GM21526 (cell line): Measurements from ENCODE around the gene CMTM7.
A peak's percentile ranks its signal among the peaks of the same experiment; 100 is the strongest.

ENCODE experiments used
- ATAC-seq: cut with Tn5 transposase; IDR thresholded peaks from one replicate; pipeline ENCODE4 v1.9.1; 2021; ENCODE audit warnings: moderate library complexity; ENCODE audit not compliant: unreplicated experiment, low FRiP score

CMTM7 gene

DNA sequence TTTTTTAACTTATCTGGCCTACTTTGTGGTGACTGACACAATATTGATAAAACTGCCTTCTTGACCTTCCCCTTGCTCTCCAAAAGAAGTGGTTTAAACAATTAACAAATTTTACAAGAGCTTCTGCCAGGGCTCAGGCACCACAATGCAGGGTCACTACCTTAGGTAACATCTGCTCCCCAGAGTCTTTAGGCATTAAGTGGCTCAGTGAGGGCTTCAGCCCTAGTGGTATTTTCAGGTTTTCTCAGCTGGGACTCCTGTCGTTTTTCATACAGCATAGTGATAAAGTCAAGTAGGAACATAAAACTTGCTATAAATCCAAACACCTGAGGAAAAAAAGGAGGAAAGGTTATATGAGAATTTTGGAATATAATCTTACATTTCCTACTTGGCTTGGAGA is 92.1 kb downstream of the CMTM7 start:
- ATAC-seq: no peak

DNA sequence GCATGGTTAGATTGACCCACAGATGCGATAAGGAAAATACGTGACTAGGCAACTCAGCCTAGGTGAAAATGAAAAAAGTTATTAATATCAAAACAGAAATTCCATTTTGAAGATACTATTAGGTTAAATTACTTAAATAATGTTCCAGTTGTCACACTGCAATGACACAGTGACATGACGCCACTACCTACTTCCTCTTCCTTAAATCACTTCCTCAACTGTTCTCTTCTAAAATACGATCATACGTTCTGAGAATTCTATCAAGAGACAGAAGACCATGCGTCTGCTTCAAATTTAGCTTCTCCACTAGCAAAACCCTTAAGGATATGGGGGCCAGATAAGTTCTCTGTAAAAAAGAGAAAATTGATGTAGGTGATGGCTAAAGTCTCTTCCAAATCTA is 92.8 kb downstream of the CMTM7 start:
- no peak for ATAC-seq

DNA sequence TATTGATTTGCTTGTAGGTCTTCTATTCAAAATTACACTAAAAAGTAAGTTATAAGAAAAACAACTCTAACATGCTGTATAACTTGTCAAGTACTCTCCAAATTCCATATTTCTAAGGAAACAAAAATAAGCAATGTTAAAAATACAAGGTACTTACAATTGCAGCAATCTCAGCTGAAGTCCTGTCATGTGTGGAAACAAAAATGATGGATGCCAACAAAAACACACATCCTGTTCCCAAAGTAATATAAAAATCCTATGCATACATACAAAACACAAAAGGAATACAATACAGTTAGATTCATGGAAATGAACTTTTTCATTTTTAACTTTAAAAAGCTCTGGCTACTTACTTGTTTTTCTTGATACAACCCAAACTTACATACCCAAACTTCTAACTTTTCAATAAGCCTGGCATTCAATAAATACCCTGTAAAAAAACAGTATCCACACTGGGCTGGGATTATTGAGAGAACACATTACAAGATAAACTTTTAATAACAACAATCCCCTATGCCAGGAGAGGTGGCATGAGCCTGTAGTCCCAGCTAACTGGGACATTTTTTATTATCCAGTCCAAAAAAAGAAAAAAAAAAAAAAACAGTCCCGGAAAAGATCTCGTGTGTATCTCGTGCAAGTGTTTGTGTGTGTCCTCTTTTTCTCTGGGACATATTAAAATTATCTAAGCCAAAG is 96.3 kb downstream of the CMTM7 start:
- no peak for ATAC-seq

DNA sequence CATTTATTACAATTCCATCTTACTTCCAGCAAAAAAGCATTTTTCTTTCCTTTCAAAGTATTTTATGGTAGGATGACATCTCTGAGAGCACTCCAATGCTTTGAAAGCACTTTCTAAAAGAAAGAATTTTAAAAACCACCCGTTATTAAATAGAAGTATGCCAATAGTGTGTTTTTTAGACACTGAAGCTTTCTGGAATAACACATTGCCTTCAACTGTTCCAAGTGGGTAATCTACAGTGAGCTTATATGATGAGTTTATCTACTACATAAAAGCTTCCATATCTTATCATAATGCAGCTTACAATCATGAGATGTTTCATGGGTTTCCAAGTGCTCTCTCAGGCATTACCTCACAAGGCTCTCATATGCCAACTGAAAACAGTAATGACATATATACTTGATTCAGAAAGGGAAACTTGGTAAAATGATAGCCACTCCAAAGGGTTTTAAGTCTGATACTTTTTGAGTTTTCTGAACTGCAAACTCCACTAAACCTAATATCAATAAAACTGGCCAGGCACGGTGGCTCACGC is 96.9 kb downstream of the CMTM7 start:
- ATAC-seq: no peak

GRCh38 chr3:32492684-32493436 is 101.2 kb downstream of the CMTM7 start:
- ATAC-seq: no peak

DNA sequence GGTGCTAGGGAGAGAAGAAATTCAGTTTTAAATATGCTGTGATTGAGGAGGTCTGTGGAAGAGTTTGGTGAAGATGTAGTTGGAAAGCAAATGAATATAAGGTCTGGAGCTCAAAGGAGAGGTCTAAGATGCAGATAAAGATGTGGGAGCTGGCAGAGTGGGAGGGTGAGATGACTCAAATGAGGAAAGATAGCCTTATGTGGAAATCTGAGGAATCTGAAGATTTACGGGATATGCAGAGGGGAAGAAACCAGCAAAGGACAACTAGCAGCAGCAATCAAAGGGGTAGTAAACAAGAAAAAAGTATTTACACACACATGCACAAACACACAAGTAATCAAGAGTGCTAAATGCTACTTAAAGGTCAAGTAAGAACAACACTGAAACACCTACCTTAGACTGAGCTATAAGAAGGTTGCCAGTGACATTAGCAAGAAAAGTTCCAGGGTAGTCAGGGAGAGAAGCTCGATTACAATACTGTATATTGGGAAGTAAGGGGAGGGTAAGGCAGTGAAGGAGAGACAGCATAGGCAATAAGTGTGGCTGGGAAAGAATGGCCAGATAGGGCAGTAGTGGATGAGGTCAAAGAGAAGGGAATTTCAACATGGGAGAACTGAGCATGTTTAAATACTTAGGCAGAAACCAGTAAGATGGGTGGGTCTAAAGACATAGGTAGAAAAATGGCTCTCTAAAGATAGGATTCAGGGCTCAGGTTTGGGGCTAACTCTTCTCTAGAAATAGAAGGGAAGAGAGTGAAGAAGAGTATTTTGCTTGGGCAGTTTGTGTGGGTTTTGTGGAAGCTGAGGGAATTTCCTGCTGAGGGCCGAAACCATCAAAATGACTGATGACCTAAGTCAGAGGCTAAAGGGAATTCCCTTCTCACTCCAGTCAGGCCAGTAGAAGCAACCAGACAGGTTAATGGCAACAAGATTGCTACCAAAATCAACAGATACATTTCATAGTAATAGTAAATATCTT is 102.1 kb downstream of the CMTM7 start:
- ATAC-seq: peak; percentile 50

- ATAC-seq: no peak
Observed at GRCh38 chr3:32495085-32495484, 103.4 kb downstream of the CMTM7 start.

DNA sequence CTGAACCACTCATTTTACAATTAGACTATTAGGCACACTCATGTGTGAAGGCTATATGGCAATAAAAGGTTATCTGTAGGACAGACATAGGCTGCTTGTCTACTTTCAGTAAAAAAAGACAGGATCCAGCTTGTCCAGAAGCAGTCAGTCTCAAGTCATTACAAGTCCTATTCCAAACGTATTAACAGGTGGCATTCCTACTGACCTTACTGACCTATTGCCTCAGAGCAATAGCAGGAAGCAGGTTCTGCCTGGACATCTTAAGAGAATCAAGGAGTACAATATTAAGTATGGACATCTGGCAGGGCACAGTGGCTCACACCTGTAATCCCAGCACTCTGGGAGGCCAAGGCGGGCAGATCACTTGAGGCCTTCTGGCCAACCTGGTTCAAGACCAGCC is 104.0 kb downstream of the CMTM7 start:
- no peak for ATAC-seq

- ATAC-seq: no peak
Observed at GRCh38 chr3:32498252-32498651, 106.6 kb downstream of the CMTM7 start.

DNA sequence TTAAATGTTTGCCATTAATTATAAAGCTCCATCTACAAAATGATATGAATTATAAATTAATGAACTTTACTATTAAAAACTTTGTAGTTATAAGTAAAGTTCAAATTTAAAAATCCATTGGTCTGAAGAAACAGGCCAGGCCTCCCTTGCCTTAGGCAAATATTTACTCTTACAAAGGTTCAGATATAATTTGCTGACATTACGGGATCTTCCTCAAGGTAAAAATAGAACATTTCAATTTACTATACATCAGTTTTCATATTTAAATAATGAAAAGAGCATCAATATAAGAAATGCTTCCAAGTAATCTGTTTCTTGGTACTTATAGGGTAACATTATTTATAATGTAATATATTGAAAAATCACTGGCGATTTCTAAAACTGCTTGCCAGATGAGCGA is 107.3 kb downstream of the CMTM7 start:
- no peak for ATAC-seq

DNA sequence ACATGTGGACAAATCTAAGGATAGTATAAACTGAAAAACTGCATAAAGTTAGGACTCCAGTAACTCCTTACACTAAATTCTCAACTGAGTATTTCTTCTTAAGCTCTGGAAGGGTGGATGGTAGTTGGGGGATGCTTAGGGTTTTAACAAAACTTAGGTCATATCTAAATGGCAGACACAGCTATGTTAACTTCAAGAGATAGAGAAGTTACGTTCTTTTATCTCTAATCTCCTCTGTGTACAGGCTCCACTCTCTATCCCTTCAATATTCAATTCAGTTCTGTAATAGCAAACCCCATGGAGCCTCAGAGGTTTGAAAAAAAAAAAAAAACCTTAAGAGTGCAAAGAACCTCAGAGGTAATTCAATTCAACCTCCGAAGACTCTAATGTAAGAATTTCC is 107.9 kb downstream of the CMTM7 start:
- no peak for ATAC-seq

DNA sequence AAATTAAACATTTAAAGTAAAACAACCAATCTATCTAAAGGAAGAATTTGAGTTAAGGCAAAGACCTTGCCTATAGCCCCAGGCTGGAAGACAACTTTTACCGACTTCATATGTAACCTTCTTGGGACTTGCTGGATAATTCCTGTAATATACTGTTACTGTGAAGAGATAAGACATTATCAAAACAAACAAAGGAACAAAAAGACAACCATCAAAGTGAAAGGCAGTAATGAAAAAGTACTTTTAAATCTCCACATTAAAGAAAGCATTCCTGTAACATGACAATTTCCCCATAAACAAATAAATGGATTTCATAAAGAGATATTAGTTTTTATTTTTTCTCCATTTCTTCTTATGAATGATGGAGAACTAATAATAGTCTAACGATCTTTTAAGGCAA is 108.6 kb downstream of the CMTM7 start:
- no peak for ATAC-seq

GRCh38 chr3:32500880-32501782 is 109.5 kb downstream of the CMTM7 start:
- no peak for ATAC-seq

DNA sequence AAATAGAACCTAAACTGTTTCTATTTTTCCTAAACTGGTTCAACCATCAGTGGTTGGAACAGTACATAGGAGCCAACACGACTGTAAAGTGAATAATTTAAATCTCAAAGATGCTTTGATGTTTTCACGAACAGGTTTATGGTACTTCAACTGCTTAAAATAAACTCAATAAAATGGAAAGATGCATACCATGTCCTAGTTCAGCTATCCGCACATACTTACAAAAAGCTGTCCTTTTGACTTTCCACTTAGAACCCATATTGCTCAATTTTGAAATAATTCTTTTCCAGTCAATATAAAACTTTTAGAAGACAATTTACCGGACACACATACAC is 110.1 kb downstream of the CMTM7 start:
- no peak for ATAC-seq

GRCh38 chr3:32502118-32502945 is 110.7 kb downstream of the CMTM7 start, which contains the start of gene CMTM6:
CMTM6 (minus strand) TSS chr3:32502852; CDS start chr3:32502745, 107 bp downstream.
- ATAC-seq: peak; percentile 58

- ATAC-seq: peak; percentile 6
Observed at GRCh38 chr3:32502946-32503286, 111.3 kb downstream of the CMTM7 start.
